ENCODE measurements around the gene SFN. TPM values are rescaled to one million over a fixed set of nuclear protein-coding genes. Genes with fewer than 3 reads are reported as not detected.
"Not testable (repeated sequence)": the region's sequence is repeated elsewhere in the genome, so short reads cannot be mapped to it uniquely, and the experiment has no call there.

Gene SFN
- total RNA-seq, 2 donors from 2014 or later, result 1.3 TPM

DNA sequence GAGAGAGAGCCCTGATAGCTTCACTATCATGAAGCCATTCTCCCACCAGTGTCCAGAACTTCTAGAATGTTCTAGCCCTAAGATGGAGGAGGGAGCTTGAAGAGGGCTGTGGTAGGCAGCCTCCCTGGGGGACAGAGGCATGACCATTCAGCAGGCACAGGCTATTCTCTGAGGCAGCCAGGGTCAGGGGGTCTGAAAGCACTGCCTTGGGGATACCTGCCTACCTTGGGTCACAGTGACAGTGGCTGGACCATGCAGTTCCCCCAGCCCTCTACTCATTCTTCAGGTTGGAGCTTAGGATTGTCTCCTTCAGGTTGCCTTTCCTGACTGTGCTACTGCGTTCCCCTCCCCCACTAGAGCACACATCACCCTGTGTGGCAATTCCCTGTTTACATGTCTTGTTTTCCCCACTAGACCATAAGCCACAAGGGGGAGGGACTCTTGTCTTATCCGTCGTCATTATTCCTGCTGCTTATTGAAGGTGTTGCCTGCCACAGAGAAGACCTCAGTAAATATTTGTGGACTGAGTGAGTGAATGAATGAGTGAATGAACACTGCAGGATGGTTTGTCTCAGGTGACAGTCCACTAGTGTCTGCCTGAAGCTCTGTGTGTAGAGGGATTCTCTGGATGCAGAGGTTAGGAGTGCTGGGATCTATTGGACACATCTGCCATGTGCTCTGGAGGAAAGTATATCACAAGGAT is 31.3 kb upstream of the SFN start:
- H3K27me3 Mint-ChIP-seq, result no peaks in the 10 kb centered on the region
- peaks cover 14% of the 10 kb centered on the region for H3K36me3 Mint-ChIP-seq (ENCODE audit: low read depth)
- DNase-seq (peak in 1 of 3 donors; percentile 18), ATAC-seq (peak; percentile 24)
- H3K27ac Mint-ChIP-seq, result peak overlapping the region; percentile 100
- H3K4me1 Mint-ChIP-seq, result peaks cover 71% of the 10 kb centered on the region
- H3K9me3 ChIP-seq (ENCODE audit: control insufficient read depth, low read length, poor library complexity, severe bottlenecking), result no peaks in the 10 kb centered on the region
- H3K4me3 Mint-ChIP-seq, result peak overlapping the region; percentile 68

DNA sequence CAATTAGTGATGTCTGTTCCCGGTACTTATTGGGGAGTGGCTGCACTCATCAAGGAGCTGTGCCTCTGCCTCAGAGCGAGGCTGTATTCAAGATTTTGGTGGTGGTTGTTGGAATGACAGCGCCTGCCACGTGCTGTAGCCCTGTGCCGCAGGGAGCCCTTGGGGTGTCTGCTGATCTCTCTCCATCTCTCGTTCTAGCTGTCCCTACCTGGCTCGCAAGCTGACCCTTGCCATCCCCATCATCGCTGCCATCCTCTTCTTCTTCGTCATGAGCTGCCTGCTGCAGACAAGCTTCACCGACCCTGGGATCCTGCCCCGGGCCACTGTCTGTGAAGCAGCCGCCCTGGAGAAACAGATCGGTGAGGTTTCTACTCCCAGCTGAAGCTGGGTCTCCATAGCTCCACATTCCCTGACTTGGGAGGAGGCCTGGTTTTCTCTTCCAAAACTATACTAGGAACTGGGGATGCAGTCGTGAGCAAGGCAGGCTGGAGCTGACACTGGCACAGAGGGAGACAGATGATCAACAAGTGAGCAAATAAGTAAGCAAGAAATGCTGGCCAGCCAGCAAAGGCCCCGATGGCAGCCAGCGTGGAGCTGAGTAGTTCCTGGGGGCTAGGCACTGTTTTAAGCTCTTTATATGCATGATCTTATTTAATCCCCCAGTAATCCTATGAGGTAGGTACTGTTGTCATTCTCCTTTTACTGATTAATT is 30.5 kb upstream of the SFN start:
- Mint-ChIP-seq H3K36me3 (ENCODE audit: low read depth) (peaks cover 12% of the 10 kb centered on the region), H3K4me1 (peaks cover 68% of the 10 kb centered on the region), H3K27ac (peak overlapping the region; percentile 100), H3K27me3 (no peaks in the 10 kb centered on the region), H3K4me3 (peak overlapping the region; percentile 89)
- no peak for DNase-seq
- ATAC-seq, result no peak
- no peaks in the 10 kb centered on the region for H3K9me3 ChIP-seq (ENCODE audit: control insufficient read depth, low read length, poor library complexity, severe bottlenecking)

DNA sequence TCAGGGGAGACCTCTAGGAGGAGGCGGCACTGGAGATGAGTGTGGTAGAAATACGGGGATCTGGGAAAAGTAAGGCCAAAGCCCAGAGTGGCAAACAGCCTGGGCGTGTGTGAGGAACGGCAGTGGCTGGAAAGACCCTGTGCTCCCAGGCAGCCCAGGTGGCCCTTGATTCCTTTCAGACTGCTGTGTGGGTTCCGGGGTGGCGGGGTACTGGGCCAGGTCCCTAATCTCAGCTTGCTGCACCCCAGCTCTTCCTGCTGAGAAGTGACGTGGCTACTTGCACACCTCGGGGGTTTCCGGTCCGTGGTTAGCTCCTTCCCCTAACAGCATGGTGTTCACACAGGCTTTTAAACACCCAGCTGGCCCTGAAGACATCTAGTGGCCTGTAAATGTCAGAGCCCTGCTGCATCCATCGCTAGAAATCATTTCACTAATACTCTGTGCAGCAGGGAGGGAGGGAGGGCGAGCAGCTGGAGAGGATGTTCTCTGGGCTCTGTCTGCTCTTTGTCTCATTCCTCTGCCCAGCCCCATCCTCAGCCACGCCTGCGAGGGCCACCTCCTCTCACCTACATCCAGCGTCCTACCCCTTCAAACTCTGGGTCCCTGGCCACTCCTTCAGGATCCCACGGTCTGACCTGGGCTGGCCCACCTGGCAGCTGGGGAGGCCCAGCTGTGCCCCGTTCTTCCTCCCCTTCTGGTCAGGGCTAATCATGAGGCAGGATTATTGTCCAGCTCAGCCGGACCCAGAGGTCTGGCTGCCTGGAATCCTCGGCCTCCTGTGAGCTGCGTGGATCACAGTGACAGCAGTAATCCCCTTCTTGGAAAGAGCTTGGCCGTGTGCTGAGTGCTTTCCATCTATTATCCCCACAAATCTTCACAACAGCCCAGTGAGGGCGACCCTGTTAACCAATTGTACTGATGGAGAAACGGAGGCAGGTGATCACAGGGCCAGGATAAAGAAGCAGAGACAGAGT is 29.2 kb upstream of the SFN start:
- H3K4me3 Mint-ChIP-seq, result peak overlapping the region; percentile 89
- peak overlapping the region; percentile 100 for H3K27ac Mint-ChIP-seq
- ATAC-seq (peak; percentile 95), DNase-seq (peak; percentile 82 to 89 (median 85))
- peaks cover 67% of the 10 kb centered on the region for H3K4me1 Mint-ChIP-seq
- H3K36me3 Mint-ChIP-seq (ENCODE audit: low read depth), result peaks cover 14% of the 10 kb centered on the region
- no peaks in the 10 kb centered on the region for H3K27me3 Mint-ChIP-seq
- H3K9me3 ChIP-seq (ENCODE audit: control insufficient read depth, low read length, poor library complexity, severe bottlenecking), result no peaks in the 10 kb centered on the region

DNA sequence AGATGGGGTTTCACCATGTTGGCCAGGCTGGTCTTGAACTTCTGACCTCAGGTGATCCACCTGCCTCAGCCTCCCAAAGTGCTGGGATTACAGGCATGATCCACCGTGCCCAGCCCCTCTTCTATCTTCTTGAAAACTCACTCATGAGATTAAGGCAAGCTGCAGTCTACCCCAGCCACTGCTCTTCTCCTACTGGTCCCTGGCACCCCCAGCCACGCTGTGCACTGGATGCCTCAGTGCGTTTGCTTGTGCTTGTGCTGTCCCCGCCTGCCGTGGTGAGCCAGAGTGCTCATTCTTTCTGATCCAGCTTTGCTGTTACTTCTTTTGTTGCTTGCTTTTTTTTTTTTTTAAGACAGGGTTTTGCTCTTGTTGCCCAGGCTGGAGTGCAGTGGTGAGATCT is 25.3 kb upstream of the SFN start:
- Mint-ChIP-seq H3K27ac (peak overlapping the region; percentile 97), H3K4me1 (peaks cover 40% of the 10 kb centered on the region)
- H3K27me3 Mint-ChIP-seq; H3K4me3 Mint-ChIP-seq; H3K36me3 Mint-ChIP-seq (ENCODE audit: low read depth); DNase-seq; H3K9me3 ChIP-seq (ENCODE audit: control insufficient read depth, low read length, poor library complexity, severe bottlenecking); ATAC-seq: not testable (repeated sequence)

DNA sequence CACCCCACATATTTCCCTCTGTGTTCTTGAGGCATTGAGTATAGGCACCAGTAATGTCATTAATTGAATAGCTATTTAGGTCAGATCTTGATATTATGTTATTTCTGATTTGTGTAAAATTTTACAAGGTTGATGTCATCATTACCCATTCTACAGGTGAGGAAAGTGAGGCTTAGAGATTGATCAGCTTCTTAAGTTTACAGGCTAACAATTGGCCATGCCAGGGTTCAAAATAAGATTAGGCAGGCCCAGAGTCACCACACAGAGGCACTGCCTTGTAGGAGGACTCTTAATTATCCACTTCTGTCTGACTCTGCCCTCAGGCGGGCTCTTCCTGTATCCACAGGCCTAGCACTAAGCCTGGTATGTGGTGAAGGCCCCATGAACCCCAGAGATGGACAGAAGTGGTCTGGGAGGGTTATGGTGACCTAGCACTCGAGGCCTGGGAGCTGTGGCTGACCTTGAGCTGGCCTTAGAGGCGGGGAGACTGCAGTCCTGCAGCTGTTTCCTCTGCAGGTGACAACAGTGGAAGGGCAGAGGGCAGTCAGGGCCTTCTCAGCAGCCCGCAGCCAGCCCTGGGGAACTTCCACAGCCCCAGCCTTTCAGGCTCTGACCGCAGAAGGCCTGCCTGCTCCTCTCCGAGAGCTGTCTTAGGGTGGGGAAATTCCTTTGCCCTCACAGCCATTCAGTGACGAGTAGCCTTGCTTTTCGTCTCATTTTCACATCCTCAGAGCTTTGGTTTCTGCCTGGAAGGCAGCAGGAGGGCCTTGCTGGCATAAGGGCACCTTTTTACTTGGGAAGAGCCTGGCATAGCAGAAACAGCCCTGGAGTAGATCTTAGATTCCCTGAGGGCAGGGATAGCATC is 24.2 kb upstream of the SFN start:
- ATAC-seq (peak; percentile 98), DNase-seq (peak; percentile 59 to 72 (median 69))
- Mint-ChIP-seq H3K4me1 (peaks cover 31% of the 10 kb centered on the region), H3K27me3 (no peaks in the 10 kb centered on the region), H3K27ac (peak overlapping the region; percentile 97), H3K36me3 (ENCODE audit: low read depth) (peaks cover 2% of the 10 kb centered on the region), H3K4me3 (peak overlapping the region; percentile 58)
- H3K9me3 ChIP-seq (ENCODE audit: control insufficient read depth, low read length, poor library complexity, severe bottlenecking), result no peaks in the 10 kb centered on the region

DNA sequence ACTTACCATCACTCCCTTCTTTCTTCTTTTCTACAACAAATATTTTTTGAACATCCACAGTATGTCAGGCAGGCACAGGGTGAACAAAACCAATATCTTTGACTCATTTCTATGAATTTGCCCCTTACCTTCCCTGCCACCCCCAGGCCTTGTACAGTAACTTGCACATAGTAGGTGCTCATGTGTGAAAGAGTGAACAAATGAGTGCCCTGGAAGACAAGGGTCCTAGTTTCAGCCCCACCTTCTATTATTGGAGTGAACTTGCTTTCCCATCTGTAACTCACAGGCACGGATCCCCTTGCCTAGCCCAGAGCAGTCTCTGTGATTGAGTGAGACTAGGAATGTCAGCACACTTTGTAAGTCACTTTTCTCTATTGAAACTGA is 23.6 kb upstream of the SFN start:
- Mint-ChIP-seq H3K36me3 (ENCODE audit: low read depth) (peaks cover 2% of the 10 kb centered on the region), H3K27me3 (no peaks in the 10 kb centered on the region), H3K4me1 (peaks cover 25% of the 10 kb centered on the region), H3K4me3 (no peak overlapping the region), H3K27ac (peak overlapping the region; percentile 97)
- H3K9me3 ChIP-seq (ENCODE audit: control insufficient read depth, low read length, poor library complexity, severe bottlenecking), result no peaks in the 10 kb centered on the region
- ATAC-seq (peak; percentile 3), DNase-seq (no peak)

DNA sequence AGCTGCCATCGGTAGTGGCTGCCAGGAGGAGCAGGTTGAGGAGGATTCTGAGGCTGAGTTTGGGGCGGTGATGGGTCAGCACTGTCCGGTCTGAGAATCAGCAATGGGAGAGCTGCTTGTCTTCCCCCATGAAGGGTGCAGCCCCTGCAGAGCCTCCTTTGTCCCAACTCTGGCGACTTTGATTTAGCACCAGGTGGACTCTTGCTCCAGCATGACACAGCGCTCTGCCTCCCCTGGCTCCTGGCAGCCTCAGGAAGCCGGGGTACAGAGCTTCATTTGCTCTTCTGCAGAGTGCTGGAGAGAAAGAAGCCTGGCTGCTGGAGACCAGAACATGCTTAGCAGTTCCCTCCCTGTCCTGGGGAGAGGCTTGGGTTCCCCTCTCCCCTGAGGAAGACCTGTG is 23.2 kb upstream of the SFN start:
- H3K27ac Mint-ChIP-seq, result peak overlapping the region; percentile 97

DNA sequence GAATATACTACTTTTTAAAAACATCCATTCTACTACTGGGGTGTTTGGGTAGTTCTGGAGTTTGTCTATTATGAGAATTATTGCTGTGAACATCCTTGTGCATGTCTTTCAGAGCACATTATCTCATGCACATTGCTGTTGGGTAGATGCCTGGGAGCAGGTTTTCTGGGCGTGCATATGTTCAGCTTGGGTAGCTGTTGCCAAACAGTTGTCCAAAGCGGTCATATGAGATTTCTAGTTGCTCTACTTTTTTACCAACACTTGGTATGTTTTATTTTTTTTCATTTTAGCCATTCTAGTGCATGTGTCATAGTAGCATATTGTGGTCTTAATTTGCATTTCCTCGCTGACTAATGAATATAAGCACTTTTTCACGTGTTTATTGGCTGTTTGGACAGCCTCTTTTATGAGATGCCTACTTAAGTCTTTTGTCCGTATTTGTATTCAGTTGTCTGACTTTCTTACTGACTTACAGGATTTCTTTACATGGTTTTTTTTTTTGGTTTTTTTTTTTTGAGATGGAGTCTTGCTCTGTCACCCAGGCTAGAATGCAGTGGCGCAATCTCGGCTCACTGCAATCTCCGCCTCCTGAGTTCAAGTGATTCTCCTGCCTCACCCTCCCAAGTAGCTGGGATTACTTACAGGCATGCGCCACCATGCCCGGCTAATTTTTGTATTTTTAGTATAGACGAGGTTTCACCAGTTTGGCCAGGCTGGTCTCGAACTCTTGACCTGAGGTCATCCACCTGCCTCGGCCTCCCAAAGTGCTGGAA is 18.3 kb upstream of the SFN start:
- DNase-seq (no peak), ATAC-seq (no peak)
- H3K27me3 Mint-ChIP-seq, result no peaks in the 10 kb centered on the region
- H3K9me3 ChIP-seq (ENCODE audit: control insufficient read depth, low read length, poor library complexity, severe bottlenecking), result no peaks in the 10 kb centered on the region
- H3K36me3 Mint-ChIP-seq (ENCODE audit: low read depth), result peaks cover 7% of the 10 kb centered on the region
- peak overlapping the region; percentile 49 for H3K27ac Mint-ChIP-seq
- H3K4me3 Mint-ChIP-seq, result no peak overlapping the region
- H3K4me1 Mint-ChIP-seq, result peaks cover 2% of the 10 kb centered on the region

More for the DNA sequence above, 23.2 kb upstream of the SFN start:
- Mint-ChIP-seq H3K4me3 (no peak overlapping the region), H3K36me3 (ENCODE audit: low read depth) (peaks cover 2% of the 10 kb centered on the region), H3K27me3 (no peaks in the 10 kb centered on the region), H3K4me1 (peaks cover 21% of the 10 kb centered on the region)
- DNase-seq, result no peak
- ATAC-seq, result no peak
- no peaks in the 10 kb centered on the region for H3K9me3 ChIP-seq (ENCODE audit: control insufficient read depth, low read length, poor library complexity, severe bottlenecking)

DNA sequence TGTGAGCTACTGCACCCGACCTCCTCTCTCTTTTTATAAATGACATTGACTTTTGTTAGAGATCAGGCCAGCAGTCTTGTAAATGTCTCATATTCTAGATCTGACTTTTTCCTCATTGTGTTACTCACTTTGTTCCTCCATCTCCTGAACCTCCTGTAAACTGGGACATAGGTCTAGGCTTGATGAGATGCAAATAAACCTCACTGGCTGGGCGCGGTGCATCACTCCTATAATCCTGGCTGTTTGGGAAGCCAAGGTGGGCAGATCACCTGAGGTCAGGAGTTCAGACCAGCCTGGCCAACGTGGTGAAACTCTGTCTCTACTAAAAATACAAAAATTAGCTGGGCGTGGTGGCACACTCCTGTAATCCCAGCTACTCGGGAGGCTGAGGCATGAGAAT is 15.1 kb upstream of the SFN start:
- H3K27ac Mint-ChIP-seq, result peak overlapping the region; percentile 60
- not testable (repeated sequence) for H3K27me3 Mint-ChIP-seq; H3K9me3 ChIP-seq (ENCODE audit: control insufficient read depth, low read length, poor library complexity, severe bottlenecking); ATAC-seq; DNase-seq; H3K4me1 Mint-ChIP-seq
- peak overlapping the region; percentile 9 for H3K4me3 Mint-ChIP-seq
- peaks cover 11% of the 10 kb centered on the region for H3K36me3 Mint-ChIP-seq (ENCODE audit: low read depth)

DNA sequence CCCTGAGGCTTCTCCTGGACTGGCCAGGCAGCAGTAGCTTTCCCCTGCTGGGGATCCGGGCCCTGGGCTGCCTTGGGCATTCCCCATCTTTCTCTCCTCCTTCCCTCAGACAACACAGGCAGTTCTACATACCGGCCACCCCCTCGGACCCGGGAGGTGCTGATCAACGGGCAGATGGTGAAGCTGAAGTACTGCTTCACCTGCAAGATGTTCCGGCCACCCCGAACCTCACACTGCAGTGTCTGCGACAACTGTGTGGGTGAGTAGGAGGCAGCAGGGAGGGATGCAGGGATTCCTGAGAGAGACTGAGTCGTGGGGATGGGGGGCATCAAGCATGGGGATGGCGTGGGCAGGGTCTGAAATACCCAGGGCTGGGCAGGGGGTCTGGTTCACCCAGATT is 14.4 kb upstream of the SFN start:
- Mint-ChIP-seq H3K27me3 (no peaks in the 10 kb centered on the region), H3K4me1 (peaks cover 8% of the 10 kb centered on the region), H3K27ac (peak overlapping the region; percentile 60), H3K4me3 (no peak overlapping the region), H3K36me3 (ENCODE audit: low read depth) (peaks cover 11% of the 10 kb centered on the region)
- ATAC-seq (no peak), DNase-seq (no peak)
- H3K9me3 ChIP-seq (ENCODE audit: control insufficient read depth, low read length, poor library complexity, severe bottlenecking), result no peaks in the 10 kb centered on the region

DNA sequence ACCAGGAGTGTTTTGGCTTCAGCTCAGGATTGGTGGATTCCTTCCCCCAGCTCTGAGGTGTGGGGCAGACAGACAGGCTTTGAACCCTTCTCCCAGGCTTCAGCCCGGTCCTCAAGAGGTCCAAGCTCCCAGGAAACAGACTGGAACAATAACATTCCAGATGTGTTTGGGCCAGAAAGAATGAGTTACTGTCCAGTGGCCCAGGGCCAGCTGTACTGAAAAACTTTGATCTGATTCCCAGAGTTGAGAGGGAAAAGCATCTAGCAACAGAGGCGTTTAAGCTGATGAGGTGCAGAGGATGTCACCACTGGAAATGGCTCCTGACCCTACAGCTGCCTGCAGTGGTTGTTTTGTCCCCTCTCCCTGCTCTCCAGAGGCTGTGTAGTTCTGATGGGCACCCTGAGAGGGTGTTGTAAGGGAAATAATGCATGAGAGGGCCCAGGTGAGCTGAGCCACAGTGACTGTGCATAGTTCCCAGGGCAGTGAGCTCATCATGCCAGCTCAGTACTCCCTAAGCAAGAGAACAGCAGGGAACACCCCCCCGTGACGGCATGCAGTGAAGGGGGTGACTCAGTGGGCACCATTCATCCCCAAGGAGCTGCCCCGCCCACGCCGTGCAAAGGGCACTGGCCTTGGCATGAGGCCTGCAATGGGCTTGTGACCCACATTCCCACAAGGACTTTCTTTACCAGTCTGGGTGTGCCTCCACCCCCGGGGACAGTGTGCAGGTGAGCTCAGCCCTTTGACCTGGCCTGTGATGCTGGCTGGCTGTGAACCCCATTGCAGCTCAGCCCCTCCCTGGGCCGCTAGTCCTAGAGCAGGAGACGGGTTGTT is 13.8 kb upstream of the SFN start:
- no peaks in the 10 kb centered on the region for H3K9me3 ChIP-seq (ENCODE audit: control insufficient read depth, low read length, poor library complexity, severe bottlenecking)
- Mint-ChIP-seq H3K27ac (no peak overlapping the region), H3K27me3 (no peaks in the 10 kb centered on the region), H3K36me3 (ENCODE audit: low read depth) (peaks cover 11% of the 10 kb centered on the region), H3K4me1 (peaks cover 8% of the 10 kb centered on the region), H3K4me3 (no peak overlapping the region)
- no peak for ATAC-seq
- no peak for DNase-seq

Data from T-helper 17 cell (primary cell).